Measurements from ENCODE around the gene GGN. TPM values are rescaled to one million over a fixed set of nuclear protein-coding genes. Genes with fewer than 3 reads are reported as not detected.

GGN gene
- total and polyA plus RNA-seq, 2 donors (not counting 1 experiment from before 2014, with no cell fraction given), result 0.20 to 0.50 TPM

DNA sequence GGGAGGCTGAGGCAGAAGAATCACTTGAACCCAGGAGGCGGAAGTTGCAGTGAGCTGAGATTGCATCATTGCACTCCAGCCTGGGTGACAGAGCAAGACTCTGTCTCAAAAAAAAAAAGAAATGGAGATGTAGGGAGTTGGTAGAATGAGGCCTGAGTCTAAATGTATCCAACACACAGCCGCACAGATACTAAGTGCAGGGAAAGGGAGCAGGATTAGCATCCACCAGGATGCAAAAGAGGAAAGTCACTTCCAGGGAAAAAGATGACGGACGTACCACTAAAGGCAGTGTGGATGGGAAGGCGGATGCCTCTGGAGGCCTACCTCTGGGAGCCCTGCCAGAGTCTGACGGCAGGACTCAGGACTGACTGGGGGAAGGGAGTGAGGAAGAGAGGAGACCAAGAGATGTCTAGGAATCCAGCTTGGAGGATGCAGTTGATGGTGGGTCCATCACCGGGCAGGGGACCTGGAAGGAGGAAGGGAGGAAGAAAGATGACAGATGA is 21.8 kb upstream of the GGN start:
- TF ChIP-seq CTCF (conservative IDR thresholded peaks at IDR 0.05 in 1 of 2, IDR thresholded peaks at IDR 0.05 in 1 of 2; ENCODE audit: low read depth in 1 of 2, low read length in 2 of 2) (no peak), EZH2 (IDR thresholded peaks at IDR 0.05; ENCODE audit: low read length, missing control alignments) (no peak)
- H3K4me1 ChIP-seq (ENCODE audit: control insufficient read depth, extremely low read depth, insufficient read depth, low read length), result no peaks in the 10 kb centered on the region

DNA sequence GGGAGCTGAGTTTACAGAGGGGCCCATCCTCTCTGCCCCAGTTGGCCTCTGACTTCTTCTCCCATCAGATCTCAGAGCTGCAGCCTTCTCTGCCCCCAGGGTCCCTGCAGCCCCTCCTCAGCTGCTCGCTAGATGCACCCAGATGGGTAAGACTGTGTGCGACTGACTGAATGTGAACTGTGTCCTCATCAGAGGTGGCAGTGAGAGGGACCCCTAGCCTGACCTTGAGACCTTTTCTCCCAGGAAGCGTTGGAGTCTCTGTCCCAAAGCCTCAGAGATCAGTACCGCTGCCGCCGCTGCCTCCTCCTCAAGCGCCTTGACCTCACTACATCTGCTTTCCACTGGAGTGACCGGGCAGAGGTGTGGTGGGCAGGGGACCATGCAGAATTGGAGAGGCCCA is 17.4 kb upstream of the GGN start:
- no peaks in the 10 kb centered on the region for H3K4me1 ChIP-seq (ENCODE audit: control insufficient read depth, extremely low read depth, insufficient read depth, low read length)
- no peak overlapping the region for H3K27ac ChIP-seq (ENCODE audit: insufficient read depth, low read length)
- no peak for DNase-seq (ENCODE audit: low read depth in 2 of 2)
- H3K4me2 ChIP-seq (ENCODE audit: extremely low read depth, insufficient read depth, low read length), result no peak overlapping the region
- no peaks in the 10 kb centered on the region for H4K20me1 ChIP-seq (ENCODE audit: control insufficient read depth, extremely low read depth, insufficient read depth, low read length)
- no peaks in the 10 kb centered on the region for H3K9me3 ChIP-seq (ENCODE audit: control insufficient read depth, insufficient read depth, low read depth, low read length)
- H3K9ac ChIP-seq (ENCODE audit: insufficient read depth, low read length), result no peak overlapping the region
- no peak overlapping the region for H2AFZ ChIP-seq (ENCODE audit: low read length)
- no peak overlapping the region for H3K4me3 ChIP-seq (replicated peaks in 1 of 4; ENCODE audit: control extremely low read depth in 1 of 4, insufficient read depth in 1 of 4, low read depth in 3 of 4, low read length in 4 of 4)
- TF ChIP-seq EZH2 (IDR thresholded peaks at IDR 0.05; ENCODE audit: low read length, missing control alignments), result no peak
- no peak for TF ChIP-seq CTCF (conservative IDR thresholded peaks at IDR 0.05 in 1 of 2, IDR thresholded peaks at IDR 0.05 in 1 of 2; ENCODE audit: low read depth in 1 of 2, low read length in 2 of 2)
- no peaks in the 10 kb centered on the region for H3K79me2 ChIP-seq (ENCODE audit: control insufficient read depth, insufficient read depth, low read length)
- no peaks in the 10 kb centered on the region for H3K27me3 ChIP-seq (ENCODE audit: control insufficient read depth, insufficient read depth, low read length)
- peaks cover 2% of the 10 kb centered on the region for H3K36me3 ChIP-seq (ENCODE audit: control insufficient read depth, insufficient read depth, low read length)

More for the DNA sequence above, 21.8 kb upstream of the GGN start:
- Histone ChIP-seq H3K27ac (ENCODE audit: insufficient read depth, low read length) (no peak overlapping the region), H3K27me3 (ENCODE audit: control insufficient read depth, insufficient read depth, low read length) (no peaks in the 10 kb centered on the region), H3K4me2 (ENCODE audit: extremely low read depth, insufficient read depth, low read length) (no peak overlapping the region), H3K9ac (ENCODE audit: insufficient read depth, low read length) (no peak overlapping the region), H3K4me3 (replicated peaks in 1 of 4; ENCODE audit: control extremely low read depth in 1 of 4, insufficient read depth in 1 of 4, low read depth in 3 of 4, low read length in 4 of 4) (no peak overlapping the region), H2AFZ (ENCODE audit: low read length) (no peak overlapping the region), H4K20me1 (ENCODE audit: control insufficient read depth, extremely low read depth, insufficient read depth, low read length) (no peaks in the 10 kb centered on the region), H3K9me3 (ENCODE audit: control insufficient read depth, insufficient read depth, low read depth, low read length) (no peaks in the 10 kb centered on the region), H3K36me3 (ENCODE audit: control insufficient read depth, insufficient read depth, low read length) (peaks cover 2% of the 10 kb centered on the region), H3K79me2 (ENCODE audit: control insufficient read depth, insufficient read depth, low read length) (no peaks in the 10 kb centered on the region)
- peak; percentile 44 to 54 for DNase-seq (ENCODE audit: low read depth in 2 of 2)

- no peaks in the 10 kb centered on the region for H3K79me2 ChIP-seq (ENCODE audit: control insufficient read depth, insufficient read depth, low read length)
- no peaks in the 10 kb centered on the region for H3K9me3 ChIP-seq (ENCODE audit: control insufficient read depth, insufficient read depth, low read depth, low read length)
- H3K4me1 ChIP-seq (ENCODE audit: control insufficient read depth, extremely low read depth, insufficient read depth, low read length), result no peaks in the 10 kb centered on the region
- no peak for DNase-seq (ENCODE audit: low read depth in 2 of 2)
- no peaks in the 10 kb centered on the region for H3K27me3 ChIP-seq (ENCODE audit: control insufficient read depth, insufficient read depth, low read length)
- no peak overlapping the region for H3K4me2 ChIP-seq (ENCODE audit: extremely low read depth, insufficient read depth, low read length)
- no peak overlapping the region for H3K27ac ChIP-seq (ENCODE audit: insufficient read depth, low read length)
- H2AFZ ChIP-seq (ENCODE audit: low read length), result no peak overlapping the region
- peaks cover 2% of the 10 kb centered on the region for H3K36me3 ChIP-seq (ENCODE audit: control insufficient read depth, insufficient read depth, low read length)
- no peak overlapping the region for H3K9ac ChIP-seq (ENCODE audit: insufficient read depth, low read length)
- no peaks in the 10 kb centered on the region for H4K20me1 ChIP-seq (ENCODE audit: control insufficient read depth, extremely low read depth, insufficient read depth, low read length)
- H3K4me3 ChIP-seq (replicated peaks in 1 of 4; ENCODE audit: control extremely low read depth in 1 of 4, insufficient read depth in 1 of 4, low read depth in 3 of 4, low read length in 4 of 4), result no peak overlapping the region
- no peak for TF ChIP-seq CTCF (conservative IDR thresholded peaks at IDR 0.05 in 1 of 2, IDR thresholded peaks at IDR 0.05 in 1 of 2; ENCODE audit: low read depth in 1 of 2, low read length in 2 of 2)
- no peak for TF ChIP-seq EZH2 (IDR thresholded peaks at IDR 0.05; ENCODE audit: low read length, missing control alignments)
These were observed 17.0 kb upstream of the GGN start for GRCh38 chr19:38404858-38405257.

All from fibroblast of lung (primary cell).